Ovary (tissue), 3 donors: Measurements from ENCODE around the gene CFAP97D1.

Experiments used
- POLR2A ChIP-seq: fragments of 450-650 bp; IDR thresholded peaks from one replicate; pipeline ENCODE4 v1.6.1; 2017; ENCODE audit warnings: antibody characterized with exemption, mild to moderate bottlenecking, moderate library complexity
- TF ChIP-seq, protein P1 (sequence below), 3 donors: fragments of 450-650 bp in 2 of 3; fragments of 200-600 bp in 1 of 3; IDR thresholded peaks; one replicate each; pipeline versions ENCODE4 v1.5.1 to v1.8.0; 2016 to 2022; ENCODE audit warnings: antibody characterized with exemption in 3 of 3, mild to moderate bottlenecking in 1 of 3
- donor health status: DM: no; HTN: no; CAD: no.

DNA sequence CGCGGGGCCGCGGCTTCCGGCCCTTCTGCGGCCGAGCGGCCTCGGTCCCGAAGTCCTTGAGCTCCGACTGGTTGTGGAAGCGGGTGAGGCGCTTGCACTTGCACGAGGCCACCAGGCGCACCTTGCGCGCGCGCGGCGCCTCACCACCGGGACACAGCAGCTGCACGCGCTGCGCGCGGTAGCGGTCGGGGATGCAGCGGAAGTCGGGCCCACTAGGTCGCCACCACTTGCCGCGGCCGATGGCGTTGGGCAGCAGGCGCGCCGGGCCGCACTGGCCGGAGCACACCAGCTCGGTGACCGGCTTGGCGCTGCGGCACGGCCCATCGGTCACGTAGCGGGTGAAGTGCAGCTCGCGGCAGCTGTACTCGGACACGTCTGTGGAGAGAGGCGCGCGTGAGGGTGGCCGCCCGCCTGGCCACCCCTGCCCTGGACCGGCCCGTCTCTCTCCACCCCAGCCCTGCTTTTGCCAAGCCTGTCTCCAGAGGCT lies 24.8 kb upstream of the CFAP97D1 start:
- TF ChIP-seq, protein P1, sequence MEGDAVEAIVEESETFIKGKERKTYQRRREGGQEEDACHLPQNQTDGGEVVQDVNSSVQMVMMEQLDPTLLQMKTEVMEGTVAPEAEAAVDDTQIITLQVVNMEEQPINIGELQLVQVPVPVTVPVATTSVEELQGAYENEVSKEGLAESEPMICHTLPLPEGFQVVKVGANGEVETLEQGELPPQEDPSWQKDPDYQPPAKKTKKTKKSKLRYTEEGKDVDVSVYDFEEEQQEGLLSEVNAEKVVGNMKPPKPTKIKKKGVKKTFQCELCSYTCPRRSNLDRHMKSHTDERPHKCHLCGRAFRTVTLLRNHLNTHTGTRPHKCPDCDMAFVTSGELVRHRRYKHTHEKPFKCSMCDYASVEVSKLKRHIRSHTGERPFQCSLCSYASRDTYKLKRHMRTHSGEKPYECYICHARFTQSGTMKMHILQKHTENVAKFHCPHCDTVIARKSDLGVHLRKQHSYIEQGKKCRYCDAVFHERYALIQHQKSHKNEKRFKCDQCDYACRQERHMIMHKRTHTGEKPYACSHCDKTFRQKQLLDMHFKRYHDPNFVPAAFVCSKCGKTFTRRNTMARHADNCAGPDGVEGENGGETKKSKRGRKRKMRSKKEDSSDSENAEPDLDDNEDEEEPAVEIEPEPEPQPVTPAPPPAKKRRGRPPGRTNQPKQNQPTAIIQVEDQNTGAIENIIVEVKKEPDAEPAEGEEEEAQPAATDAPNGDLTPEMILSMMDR (IDR thresholded peaks at IDR 0.05): no peak
- no peak for TF ChIP-seq POLR2A
